Kidney (tissue), 14 donors: Measurements from ENCODE around the gene MFSD2B. TPM values are rescaled to one million over a fixed set of nuclear protein-coding genes. Genes with fewer than 3 reads are reported as not detected.

Experiments used
- DNase-seq, 5 donors: peaks; one replicate each; pipeline ENCODE4 v3.0.0-alpha.2; 2013 to 2020
- FAIRE-seq: peaks from 2 replicates; lab custom pipeline; 2012; peaks lifted over from hg19 to GRCh38; lab: Jason Lieb, UNC
- H3K27ac ChIP-seq, 2 donors: one replicate each; pipeline ENCODE4 v1.7.0; 2013; ENCODE audit warnings: low read depth in 2 of 2, low read length in 2 of 2, inconsistent platforms in 1 of 2
- H3K27me3 ChIP-seq: one replicate; pipeline ENCODE4 v1.7.1; 2013; ENCODE audit warnings: low read length, inconsistent platforms; ENCODE audit not compliant: control insufficient read depth, insufficient read depth
- H3K36me3 ChIP-seq, 3 donors: one replicate each; pipeline versions ENCODE4 v1.7.0 to v1.7.1; 2013; ENCODE audit warnings: low read length in 3 of 3, control low read depth in 1 of 3, inconsistent platforms in 1 of 3; ENCODE audit not compliant: insufficient read depth in 3 of 3, control insufficient read depth in 2 of 3
- H3K4me1 ChIP-seq, 3 donors: one replicate each; pipeline versions ENCODE4 v1.7.0 to v1.7.1; 2013; ENCODE audit warnings: low read length in 3 of 3, inconsistent platforms in 1 of 3, low read depth in 1 of 3; ENCODE audit not compliant: control insufficient read depth in 2 of 3, insufficient read depth in 2 of 3
- H3K4me3 ChIP-seq, 3 donors: one replicate each; pipeline versions ENCODE4 v1.7.0 to v1.8.1; 2013; ENCODE audit warnings: low read length in 3 of 3, control low read depth in 1 of 3, inconsistent platforms in 1 of 3
- H3K9ac ChIP-seq, 3 donors: one replicate each; pipeline versions ENCODE4 v1.7.0 to v1.7.1; 2013; ENCODE audit warnings: low read length in 3 of 3, control low read depth in 1 of 3, inconsistent platforms in 1 of 3
- H3K9me3 ChIP-seq, 3 donors: one replicate each; pipeline versions ENCODE4 v1.7.0 to v1.7.1; 2013; ENCODE audit warnings: low read length in 3 of 3, control low read depth in 1 of 3, inconsistent platforms in 1 of 3; ENCODE audit not compliant: control insufficient read depth in 2 of 3, insufficient read depth in 1 of 3
- intact Hi-C: fragments of 100-400 bp; cut with DNase I; formaldehyde crosslinking; loops from one replicate; pipeline ENCODE4 v1.11.1; 2022
- polyA plus RNA-seq: library from polyadenylated mRNA; stranded (reverse); fragments of 350-450 nt; fragmentation: Illumina TruSeq; extraction: RNeasy Lipid Tissue Mini Kit (QIAGEN cat#74804); gene quantifications from one replicate; pipeline ENCODE4 v1.2.3, GENCODE V29; 2014; ENCODE audit warnings: low read depth, low replicate concordance; ENCODE audit not compliant: insufficient read depth
- total RNA-seq: library from RNA; stranded (reverse); fragmentation: NEBNext Ultra II Directional; extraction: Animal tissue kit (Norgen Biotek cat#: 25700); gene quantifications from one replicate; pipeline ENCODE4 v1.2.1, GENCODE V29; 2021
- TF ChIP-seq, protein P1 (sequence below): IDR thresholded peaks from 3 replicates; pipeline ENCODE4 v1.5.1; 2012; ENCODE audit warnings: mild to moderate bottlenecking, moderate library complexity, borderline replicate concordance; ENCODE audit not compliant: insufficient read depth; ENCODE audit errors: extremely low read depth
- donor health status: control.
- donor health status: control.
- donor health status: control.
- donor health status: control.
- donor health status: control.
- donor health status: DM: yes; HTN: yes; CAD: no.
- donor health status: Normal renal cell carcinoma (clear cell type).

The MFSD2B gene
- total and polyA plus RNA-seq, 2 donors from 2014 or later = 0.54 TPM; not detected in 1

DNA sequence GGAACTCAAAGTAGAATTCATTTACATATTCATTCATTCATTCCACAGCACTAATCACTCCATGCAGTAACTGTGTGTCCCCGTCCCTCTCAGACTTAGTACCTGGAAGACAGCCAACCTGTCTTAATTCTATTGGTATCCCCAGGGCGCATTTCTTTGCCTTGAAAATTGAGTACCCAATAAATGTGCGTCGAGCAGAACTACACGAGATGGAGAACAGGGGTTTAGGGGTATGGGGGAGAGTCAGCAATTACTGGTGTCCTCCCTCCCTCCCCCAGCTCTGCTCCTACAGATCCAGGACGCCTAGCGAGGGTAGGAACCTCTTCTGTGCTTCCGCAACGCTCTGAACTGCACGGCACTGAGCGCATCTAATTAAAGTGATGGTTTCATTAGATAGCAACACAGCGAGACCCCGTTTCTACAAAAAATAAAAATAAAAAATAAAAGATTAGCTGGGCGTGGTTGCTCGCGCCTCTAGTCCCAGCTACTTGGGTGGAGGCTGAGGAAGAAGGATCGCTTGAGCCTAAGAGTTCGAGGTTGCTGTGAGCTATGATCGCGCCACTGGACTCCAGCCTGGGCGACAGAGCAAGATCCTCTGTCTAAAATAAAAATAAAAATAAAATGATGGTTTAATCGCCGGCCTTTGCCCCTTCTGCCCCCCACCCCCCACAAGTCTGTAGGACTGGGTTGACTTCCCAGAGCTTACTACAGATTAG, 39.0 kb downstream of the MFSD2B start:
- intact Hi-C loops = no loop called here
- Histone ChIP-seq H3K4me1 (peaks cover 0 to 13% (median 8%) of the 10 kb centered on the region in 3 donors), H3K9ac (no peak overlapping the region)

DNA sequence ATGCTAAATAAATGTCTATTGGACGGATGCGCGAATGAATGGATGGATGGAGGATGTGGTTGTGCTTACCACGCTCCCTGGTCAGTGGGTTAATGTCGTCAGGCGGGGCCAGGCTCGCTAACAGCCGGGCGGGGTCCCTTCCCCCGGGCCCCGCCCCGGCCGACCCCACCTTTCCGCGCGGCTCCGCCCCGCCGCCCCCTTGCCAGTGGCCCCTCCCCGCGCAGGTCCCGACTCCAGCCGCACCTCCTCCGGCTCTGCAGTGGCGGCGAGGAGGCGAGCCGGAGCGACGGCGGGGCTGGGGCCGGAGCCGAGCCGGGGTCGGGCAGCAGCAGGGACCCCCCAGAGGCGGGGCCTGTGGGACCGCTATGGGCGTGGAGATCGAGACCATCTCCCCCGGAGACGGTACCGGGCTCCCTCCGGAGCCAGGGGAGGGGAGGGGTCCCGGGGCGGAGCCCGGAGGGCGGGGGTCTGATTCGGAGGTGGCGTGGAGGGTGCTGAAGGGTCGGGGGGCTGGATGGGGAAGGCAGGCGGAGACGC, 39.7 kb downstream of the MFSD2B start, which contains the start of gene FKBP1B:
FKBP1B (plus strand) TSS at position 257 of the 537 bp plus-strand sequence; CDS start at position 366, 109 bp downstream.
- Histone ChIP-seq H3K4me3 (peak within 1 kb of the TSS; percentile 51 to 64 (median 54)), H3K27ac (no peak within 1 kb of the TSS), H3K9me3 (no peaks in the 10 kb centered on the region), H3K36me3 (no peaks in the 10 kb centered on the region), H3K4me1 (peaks cover 0 to 13% (median 8%) of the 10 kb centered on the region in 3 donors), H3K27me3 (no peaks in the 10 kb centered on the region), H3K9ac (peak within 1 kb of the TSS; percentile 6 to 67 (median 43))
- no peak for FAIRE-seq
- intact Hi-C loops = no loop called here
- DNase-seq = peak; percentile 67 to 86 (median 77)
- TF ChIP-seq, protein P1, sequence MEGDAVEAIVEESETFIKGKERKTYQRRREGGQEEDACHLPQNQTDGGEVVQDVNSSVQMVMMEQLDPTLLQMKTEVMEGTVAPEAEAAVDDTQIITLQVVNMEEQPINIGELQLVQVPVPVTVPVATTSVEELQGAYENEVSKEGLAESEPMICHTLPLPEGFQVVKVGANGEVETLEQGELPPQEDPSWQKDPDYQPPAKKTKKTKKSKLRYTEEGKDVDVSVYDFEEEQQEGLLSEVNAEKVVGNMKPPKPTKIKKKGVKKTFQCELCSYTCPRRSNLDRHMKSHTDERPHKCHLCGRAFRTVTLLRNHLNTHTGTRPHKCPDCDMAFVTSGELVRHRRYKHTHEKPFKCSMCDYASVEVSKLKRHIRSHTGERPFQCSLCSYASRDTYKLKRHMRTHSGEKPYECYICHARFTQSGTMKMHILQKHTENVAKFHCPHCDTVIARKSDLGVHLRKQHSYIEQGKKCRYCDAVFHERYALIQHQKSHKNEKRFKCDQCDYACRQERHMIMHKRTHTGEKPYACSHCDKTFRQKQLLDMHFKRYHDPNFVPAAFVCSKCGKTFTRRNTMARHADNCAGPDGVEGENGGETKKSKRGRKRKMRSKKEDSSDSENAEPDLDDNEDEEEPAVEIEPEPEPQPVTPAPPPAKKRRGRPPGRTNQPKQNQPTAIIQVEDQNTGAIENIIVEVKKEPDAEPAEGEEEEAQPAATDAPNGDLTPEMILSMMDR = no peak

More for the DNA sequence above, 39.0 kb downstream of the MFSD2B start:
- no peaks in the 10 kb centered on the region for H3K36me3 ChIP-seq
- no peak overlapping the region for H3K27ac ChIP-seq
- DNase-seq (peak in 1 of 5 donors; percentile 5), FAIRE-seq (no peak)
- H3K27me3 ChIP-seq = no peaks in the 10 kb centered on the region
- peak overlapping the region; percentile 35 to 64 (median 51) for H3K4me3 ChIP-seq
- TF ChIP-seq, protein P1 = no peak
- no peaks in the 10 kb centered on the region for H3K9me3 ChIP-seq

DNA sequence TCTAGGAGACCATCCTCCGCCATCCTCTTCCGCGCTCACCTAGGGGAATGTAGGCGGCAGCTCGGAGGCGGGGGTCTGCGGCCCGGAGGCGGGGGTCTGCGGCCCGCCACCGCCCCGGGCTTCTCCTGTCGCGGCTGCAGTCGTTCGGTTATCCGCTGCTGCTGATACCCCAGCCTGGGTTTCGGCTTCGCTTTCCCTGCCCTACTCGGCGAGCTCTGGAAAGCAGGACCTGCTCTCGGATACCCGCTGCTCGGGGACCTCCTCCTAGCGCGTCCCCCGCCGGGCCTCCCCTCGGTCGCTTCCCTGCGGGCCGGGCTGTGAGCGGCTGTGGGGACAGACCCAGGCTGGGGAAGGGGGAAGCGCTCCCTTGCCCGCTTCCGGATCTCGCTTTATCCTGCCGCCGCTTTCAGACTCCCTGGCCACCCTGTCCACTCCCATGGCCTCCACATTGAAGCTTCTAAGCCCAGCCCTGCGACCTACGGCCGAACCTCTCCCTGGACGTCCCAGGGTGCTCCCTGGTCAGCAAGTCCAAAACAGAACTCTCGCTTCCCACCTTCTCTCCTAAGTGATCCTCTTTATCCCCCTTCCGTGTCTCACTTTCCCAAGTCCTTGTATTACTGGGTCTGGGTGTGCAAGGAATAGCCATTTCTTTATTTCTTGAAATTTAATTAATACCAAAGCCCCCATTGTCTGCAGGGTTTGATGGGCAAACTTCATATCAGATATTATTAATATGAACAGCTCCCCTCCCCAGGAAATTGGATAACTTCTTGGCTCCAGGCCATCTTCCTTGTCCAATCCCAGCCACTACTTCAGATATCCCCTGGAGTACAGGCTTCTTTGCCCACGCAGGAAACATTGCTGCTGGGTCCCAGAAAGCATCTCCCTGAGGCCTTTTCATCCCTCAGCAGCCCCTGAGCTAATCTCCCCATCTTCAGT, 40.4 kb downstream of the MFSD2B start:
- peak; percentile 50 to 77 (median 55) for DNase-seq

More for the DNA sequence above, 40.4 kb downstream of the MFSD2B start:
- TF ChIP-seq, protein P1 = no peak
- FAIRE-seq = no peak
- H3K4me1 ChIP-seq = peaks cover 0 to 13% (median 8%) of the 10 kb centered on the region in 3 donors
- intact Hi-C loops = no loop called here
- no peaks in the 10 kb centered on the region for H3K9me3 ChIP-seq
- no peaks in the 10 kb centered on the region for H3K36me3 ChIP-seq
- H3K9ac ChIP-seq = peak overlapping the region; percentile 6 to 67 (median 43)
- no peak overlapping the region for H3K27ac ChIP-seq
- H3K4me3 ChIP-seq = peak overlapping the region; percentile 51 to 64 (median 54)
- H3K27me3 ChIP-seq = no peaks in the 10 kb centered on the region
